Measurements from ENCODE around the gene KCNQ5.

KCNQ5 gene

GRCh38 chr6:72922401-72922800 lies 300.5 kb downstream of the KCNQ5 start:
- peak; percentile 30 for DNase-seq

GRCh38 chr6:72925136-72925535 lies 303.3 kb downstream of the KCNQ5 start:
- no peak for DNase-seq

DNA sequence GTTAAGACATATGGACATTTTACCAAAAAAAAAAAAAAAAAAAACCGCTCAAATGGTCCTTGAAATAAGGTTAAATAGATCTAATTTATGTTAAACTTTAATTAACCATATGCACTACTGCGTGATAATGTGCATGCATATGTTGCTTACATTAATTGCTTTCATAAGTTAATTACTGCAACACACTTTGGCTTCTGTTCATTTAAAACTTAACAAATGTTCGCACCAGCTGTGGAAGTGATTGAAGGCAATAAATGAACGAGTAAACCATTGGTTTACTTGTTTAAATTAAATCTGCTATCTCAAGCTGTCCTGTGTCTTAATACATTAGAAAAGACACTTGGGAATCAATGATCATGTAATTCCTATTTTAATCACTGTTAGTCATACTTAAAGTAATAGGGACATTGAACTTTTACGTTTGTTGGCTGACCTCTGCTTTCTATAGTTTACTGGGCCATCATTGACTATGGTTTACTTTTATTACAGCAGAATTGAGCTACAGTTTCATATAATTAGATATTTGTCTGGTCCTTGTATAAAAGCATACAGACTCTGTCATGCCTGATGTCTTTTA lies 308.8 kb downstream of the KCNQ5 start:
- DNase-seq: no peak

DNA sequence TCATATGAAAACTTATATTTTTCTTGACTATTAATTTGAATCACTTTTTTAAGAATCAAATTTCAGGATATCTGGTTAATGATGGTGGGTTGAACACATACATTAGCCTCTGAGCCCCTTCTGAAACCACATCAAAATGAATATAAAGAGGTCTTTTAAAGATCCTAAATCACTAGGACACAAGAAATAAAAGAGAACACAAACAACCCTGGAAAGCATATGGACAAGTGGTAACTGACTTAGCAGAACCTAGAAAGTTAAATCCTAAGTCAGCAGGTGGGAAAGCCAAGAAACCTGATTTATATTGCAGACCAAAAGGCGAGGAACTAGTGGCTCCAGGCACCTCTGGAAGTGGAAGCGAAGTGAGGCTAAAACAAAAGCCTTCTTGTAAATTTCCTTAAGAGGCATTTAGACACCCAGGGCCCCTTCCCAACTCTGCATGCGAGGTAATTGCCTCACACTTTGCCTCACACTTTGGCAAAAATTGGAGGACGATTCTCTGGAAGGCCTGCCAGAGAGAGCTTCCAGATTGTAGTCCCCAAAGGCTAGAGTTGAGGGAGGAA lies 309.5 kb downstream of the KCNQ5 start:
- no peak for DNase-seq

DNA sequence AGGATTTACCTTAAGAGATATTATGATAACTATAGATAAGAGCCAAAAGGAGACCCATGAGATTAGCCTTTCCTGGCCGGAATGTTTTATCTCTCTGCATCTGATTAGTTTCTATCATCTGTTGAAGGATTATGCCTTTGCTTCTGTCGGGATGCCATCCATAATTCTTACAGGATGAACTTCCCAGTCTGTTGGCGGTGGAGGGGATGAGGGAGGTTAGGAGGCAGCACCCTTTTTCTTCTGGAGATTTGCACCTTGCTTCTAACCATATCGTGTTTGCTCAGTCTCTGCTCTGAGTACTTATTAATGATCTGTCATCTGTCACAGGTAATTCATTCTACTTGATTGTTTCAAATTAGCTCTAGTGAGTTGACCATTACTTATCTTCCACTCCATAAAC lies 311.4 kb downstream of the KCNQ5 start:
- no peak for DNase-seq

- DNase-seq: no peak
Observed at GRCh38 chr6:72936766-72937559, 315.1 kb downstream of the KCNQ5 start.

DNA sequence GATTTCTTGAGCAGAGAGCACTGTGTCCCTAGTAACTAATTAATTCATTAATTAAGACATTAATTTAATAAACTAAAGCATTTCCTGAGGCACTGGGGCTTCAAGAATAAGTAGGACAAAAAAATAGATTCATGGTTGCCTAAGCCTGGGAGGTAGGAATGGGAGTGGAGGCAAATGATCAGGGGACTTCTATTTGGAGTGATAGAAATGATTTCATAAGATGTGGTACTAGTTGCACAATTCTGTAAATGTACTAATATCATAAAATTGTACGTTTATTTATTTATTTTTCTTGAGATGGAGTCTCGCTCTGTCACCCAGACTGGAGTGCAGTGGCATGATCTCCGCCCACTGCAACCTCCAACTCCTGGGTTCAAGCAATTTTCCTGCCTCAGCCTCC lies 316.2 kb downstream of the KCNQ5 start:
- DNase-seq: no peak

DNA sequence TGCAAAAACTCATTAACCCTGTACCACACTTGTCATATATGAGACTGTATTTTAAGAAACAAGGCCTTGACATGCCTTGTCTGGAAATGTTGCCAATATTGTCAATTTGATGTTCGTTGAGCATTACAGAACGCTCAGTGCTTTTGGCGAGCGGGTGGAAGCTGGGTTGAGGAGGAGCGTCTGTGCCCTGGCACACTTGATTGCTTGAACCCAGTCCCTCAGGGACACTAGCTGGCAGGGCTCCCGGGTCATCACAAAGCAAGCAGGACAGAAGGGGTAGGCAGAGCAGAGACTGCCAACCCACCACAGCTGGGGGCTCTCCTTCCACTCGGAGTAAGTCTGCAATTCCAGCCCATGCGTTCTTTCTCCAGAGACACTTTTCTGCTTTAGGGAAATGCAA lies 317.1 kb downstream of the KCNQ5 start:
- no peak for DNase-seq

- no peak for DNase-seq
Observed at GRCh38 chr6:72940265-72940664, 318.4 kb downstream of the KCNQ5 start.

DNA sequence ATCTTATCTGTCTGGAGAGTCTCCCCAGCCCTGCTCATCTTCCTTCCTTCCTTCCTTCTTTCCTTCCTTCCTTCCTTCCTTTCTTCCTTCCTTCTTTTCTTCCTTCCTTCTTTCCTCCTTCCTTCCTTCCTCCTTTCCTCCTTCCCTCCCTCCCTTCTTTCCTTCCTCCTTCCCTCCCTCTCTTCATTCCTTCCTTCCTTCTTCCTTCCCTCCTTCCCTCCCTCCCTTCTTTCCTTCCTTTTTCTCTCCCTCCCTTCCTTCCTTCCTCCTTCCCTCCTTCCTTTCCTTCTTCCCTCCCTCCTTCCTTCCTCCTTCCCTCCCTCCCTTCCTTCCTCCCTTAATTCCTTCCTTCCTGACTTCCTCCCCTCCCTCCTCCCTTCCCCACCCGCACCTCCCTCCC lies 319.4 kb downstream of the KCNQ5 start:
- DNase-seq: no peak

DNA sequence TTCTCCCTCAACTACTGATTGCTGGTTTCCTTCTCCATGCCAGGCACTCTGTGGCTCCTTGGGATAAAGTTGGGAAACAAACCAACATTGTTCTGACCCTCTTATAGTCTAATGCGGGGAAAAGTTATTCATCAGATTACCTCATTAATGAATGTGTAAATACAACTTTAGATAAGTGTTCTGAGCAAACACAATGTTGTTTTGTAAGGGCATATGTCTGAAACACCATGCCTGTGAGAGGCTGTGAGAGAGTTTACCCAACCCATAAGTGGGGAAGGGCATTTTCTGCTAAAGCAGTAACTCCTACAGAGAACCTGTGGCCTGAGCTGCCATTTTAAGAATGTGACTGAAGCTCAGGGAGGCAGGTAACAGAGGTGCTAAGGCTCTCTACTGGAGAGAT lies 319.9 kb downstream of the KCNQ5 start:
- DNase-seq: no peak

DNA sequence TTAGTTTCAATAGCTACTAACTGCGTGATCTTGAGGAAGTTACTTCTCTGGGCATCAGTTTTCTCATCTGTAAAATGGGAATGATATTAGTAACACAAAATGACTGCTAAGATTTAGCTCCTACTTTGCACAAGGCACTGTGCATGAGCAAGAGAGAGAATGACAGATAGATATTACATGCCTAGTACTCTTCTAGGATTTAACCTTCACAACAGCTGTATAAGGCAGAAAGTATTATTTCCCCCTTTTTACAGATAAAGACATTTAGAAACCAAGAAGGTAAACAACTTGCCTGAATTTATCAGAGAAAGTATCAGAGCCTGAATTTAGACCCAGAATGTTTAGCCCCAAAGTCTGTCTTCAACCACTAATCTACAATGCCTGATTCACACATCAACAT lies 321.8 kb downstream of the KCNQ5 start:
- DNase-seq: no peak

DNA sequence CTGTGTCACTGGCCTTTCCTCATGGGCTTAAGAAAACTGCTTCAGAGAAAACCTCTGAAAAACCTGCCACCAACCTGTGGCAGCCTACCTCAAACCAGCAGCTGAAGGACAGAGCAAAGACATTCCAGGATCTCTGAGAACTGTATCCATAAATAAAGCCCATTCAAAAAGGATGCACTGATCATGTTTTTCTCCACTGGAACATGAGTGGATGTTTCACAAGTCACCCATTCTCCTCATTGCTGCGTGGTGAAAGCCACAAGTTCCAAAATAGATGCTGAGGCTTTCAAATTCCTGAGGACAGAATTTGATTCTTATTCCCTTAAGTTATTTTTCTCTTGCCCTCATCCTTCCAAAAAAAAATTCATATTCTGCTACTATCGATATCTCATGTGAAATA lies 322.8 kb downstream of the KCNQ5 start:
- no peak for DNase-seq

DNA sequence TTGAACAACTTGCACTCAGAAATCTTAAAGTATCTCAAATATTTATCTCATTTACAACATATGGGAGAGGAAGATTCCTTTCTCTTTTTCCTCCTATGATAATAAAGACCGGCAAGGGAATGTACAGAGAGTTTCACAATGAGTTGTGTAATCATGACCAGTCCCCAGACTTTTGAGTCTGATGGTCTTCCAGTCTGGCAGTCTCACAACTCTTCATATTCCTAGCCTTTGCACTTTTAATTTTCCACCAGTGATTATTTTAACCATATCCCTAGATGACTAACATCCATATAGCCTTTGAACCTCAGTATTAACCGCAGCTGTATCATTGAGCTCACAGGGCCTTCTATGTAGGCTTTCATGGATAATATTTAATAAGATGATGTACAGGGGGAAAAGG lies 324.9 kb downstream of the KCNQ5 start:
- peak; percentile 82 for DNase-seq

DNA sequence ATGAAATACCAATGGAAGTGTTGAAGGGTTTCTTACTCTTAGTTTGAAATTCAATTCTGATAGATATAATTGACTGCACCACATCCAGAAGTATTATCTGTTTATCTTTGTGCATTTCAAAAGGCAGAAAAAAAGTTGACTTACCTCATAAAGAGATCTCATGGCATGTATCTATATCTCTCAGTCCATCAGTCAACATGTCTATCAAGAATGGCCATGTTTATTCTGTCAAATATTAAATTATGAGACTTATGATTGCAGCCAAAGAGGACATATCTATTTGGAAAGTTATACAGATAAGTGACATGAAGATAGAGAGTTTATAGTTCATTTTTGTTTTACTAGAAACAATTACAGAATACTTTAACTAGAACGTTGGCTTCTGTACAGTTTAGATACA lies 325.7 kb downstream of the KCNQ5 start:
- no peak for DNase-seq

DNA sequence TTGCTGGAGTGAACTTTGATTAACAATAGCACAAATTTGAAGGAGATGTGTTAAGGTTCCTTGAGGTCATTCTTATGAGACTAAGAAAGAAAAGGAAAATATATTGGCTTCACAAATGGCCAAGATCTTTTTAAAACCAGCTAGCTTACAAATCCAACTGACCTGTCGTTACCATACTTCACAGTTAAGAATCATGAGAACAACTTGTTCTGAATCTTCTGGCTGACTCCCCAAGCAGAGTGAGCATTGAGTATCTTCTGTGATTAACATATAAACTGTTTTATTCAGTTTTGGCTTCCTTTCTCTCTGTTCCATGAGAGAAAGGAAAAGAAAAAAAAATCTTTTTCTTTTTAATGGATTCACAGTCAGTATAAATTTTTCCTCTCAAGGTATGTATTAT lies 326.3 kb downstream of the KCNQ5 start:
- DNase-seq: no peak

- peak; percentile 73 for DNase-seq
Observed at GRCh38 chr6:72950114-72950860, 328.4 kb downstream of the KCNQ5 start.

- DNase-seq: peak; percentile 41
Observed at GRCh38 chr6:72952808-72953630, 331.2 kb downstream of the KCNQ5 start.

DNA sequence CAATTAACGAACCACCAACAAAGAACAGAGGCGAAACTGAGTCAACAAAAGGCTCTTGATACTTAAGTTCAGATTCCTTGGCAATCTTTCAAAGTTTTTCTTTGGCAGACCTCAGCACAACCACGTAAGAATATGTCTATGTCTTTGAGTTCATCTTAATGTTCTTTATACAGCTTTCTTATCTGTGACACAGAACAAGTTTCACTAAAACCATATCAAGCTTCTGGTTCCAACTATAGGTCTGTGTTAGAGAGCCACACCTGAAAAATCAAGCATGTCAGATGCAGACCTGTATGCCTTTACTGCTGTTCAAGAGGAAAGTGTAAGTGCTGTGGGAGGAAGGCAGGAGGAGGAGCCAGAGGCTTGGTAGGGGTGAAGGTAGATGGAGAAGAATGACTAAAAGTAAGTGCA lies 332.1 kb downstream of the KCNQ5 start:
- peak; percentile 65 for DNase-seq

- DNase-seq: peak; percentile 55
Observed at GRCh38 chr6:72954716-72955115, 332.9 kb downstream of the KCNQ5 start.

- no peak for DNase-seq
Observed at GRCh38 chr6:72955666-72956065, 333.8 kb downstream of the KCNQ5 start.

DNA sequence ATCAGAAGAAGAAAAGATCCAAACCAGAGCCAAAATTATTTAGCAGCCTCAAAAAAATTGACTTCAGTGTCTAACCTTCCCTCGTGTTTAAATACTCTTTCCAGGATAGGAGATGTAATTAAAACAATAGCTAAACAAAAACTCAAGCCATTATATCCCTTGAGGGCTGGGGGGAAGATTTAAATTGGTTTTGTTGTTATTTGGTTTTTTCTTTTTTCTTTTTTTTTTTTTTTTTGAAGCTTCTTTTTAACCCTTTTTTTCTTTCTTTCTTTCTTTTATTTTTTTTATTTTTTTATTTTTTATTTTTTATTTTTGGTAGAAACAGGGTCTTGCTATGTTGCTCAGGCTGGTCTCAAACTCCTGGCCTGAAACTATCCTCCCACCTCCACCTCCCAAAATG lies 334.4 kb downstream of the KCNQ5 start:
- no peak for DNase-seq

DNA sequence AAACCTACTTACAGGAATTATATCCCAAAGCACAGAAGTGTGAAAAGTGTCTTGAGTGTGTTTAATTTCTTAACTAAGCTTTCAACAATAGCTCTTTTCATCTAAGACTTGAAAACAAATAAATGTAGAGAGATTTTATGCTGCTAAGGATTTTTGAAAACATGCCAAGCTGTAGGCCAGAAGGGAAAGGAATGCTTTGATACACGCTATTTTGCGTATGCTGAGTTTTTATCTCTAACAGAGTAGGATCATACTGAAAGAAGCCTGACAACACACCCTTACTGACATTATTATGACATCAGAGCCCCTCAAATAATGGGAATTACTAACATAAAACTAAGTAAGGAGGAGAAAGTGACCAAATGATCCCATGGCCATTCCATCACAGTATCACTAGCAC lies 338.0 kb downstream of the KCNQ5 start:
- no peak for DNase-seq
